GM21447 (cell line): ENCODE data around the gene TXNRD3.

Experiments
- ATAC-seq: cut with Tn5 transposase; IDR thresholded peaks from one replicate; pipeline ENCODE4 v1.9.1; 2021; ENCODE audit not compliant: unreplicated experiment

The TXNRD3 gene

GRCh38 chr3:126672741-126673140 is 17.8 kb upstream of the TXNRD3 start:
- no peak for ATAC-seq

DNA sequence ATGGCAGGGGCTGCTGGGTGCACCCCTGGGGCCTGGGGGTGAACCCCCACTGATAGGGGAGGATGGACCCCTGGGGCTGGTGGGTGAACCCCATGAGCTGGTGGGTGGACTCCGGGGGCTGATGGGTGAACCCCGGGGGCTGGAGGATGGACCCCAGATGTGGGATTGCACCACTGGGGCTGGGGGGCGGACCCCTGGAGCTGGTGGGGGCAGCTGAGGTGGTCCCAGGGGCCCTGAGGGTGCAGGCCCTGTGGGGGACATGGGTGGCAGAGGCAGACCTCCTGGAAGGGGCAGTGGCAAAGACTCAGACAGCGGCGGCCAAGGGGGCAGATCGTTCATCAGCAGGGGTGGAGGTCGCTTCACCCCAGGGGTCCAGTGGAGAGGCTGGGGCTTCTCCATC is 17.4 kb upstream of the TXNRD3 start:
- no peak for ATAC-seq

DNA sequence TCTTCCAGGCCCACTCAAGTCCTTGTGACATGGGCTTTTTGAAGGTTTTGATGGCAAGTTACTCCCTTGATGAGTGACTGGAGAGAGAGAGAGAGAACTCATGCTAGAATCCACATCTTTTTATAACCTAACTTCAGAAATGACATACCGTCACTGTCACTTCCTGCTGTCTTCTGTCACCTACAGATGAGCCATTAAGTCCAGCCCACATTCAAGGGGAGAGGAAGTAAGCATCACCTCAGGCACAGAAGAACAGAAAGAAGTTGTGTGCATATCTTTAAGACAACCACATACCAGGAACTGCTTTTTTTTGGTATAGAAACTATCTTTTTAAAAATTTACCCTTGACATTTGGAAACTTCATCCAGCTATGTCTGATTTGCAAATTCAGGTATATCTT is 16.6 kb upstream of the TXNRD3 start:
- no peak for ATAC-seq

DNA sequence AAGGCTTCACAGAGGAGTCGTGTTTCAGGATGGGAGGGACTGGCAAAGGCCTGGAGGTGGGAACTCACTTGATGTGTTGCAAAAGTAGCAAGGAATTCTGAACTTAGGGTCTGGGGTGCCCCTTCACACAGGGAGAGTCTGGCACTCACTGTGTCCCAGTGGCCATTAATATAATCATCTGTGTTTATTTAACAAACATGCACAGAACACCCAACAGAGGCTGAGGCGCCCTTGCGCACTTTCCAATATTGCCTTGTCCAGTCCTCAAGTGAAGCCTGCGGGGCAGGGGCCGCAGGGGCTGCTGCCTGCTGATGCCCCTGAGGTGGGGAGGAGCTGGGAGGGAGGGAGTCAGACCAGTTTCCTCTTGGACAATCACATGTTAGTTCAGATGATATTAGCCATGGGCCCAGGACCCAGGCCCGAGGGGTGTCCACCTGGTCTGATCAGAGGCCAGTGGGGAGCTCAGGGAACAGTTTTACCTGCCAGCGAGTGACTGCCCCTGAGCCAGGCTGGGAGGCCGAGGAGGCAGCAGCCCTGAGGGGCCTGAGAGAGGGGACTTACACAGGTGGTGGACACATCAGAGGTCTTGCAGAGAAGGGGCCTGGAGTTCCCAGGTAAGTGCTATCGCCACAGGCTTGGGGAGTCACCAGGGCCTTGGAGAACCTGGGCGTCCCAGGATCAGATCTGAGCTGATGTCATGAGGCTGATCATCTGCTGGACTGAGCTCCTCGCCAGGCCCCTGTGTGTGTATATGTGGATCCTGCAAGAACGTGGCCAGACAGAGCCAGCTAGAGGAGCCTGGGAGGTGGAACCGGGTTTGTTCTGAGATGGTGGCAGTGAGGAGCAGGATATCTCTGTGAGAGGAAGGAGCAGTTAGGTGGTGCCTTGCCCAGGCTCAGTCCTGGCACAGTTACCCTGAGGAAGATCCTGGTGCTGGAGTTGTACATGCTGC is 13.8 kb upstream of the TXNRD3 start:
- ATAC-seq: no peak

GRCh38 chr3:126667631-126668449 is 12.9 kb upstream of the TXNRD3 start:
- no peak for ATAC-seq

DNA sequence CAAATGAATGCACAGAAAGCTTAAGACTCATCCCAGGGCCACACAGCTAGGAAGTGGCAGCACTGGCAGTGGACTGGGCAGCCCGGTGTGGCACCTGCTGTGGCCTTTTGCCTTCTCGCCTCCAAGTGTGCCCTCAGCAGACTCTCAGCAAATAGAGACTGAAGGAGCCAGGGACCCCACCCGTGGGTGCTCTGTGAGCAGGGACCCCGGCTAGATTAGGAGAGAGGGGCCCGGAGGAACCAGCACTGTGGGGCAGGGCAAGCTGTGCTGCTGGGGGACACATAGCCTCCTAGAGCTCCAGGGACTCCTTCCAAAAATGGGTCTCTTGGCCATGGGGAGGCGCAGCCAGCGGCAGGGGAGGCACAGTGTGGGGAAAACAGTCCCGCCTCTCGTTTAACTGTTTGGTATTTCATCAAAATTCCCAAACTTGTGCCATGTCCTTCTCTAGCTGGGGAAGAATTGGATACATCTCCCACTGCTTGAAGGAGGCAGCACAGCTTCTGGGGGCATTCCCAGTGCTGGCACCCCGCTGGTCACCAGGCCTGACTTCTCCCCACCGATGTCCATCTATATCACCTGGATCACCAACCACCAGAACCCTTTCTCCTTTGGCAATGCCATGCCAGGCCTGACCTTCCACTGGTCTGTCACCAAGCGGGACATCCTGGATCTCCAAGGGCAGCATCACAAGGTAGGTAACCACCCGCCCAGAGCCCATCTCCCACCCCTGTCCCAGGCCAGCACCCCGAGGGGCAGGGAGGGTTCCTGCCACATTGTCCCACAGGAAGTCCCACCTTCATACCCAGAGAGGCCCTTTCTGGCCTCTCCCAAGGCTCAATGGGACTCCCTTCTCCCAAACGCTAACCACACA is 12.0 kb upstream of the TXNRD3 start:
- no peak for ATAC-seq

DNA sequence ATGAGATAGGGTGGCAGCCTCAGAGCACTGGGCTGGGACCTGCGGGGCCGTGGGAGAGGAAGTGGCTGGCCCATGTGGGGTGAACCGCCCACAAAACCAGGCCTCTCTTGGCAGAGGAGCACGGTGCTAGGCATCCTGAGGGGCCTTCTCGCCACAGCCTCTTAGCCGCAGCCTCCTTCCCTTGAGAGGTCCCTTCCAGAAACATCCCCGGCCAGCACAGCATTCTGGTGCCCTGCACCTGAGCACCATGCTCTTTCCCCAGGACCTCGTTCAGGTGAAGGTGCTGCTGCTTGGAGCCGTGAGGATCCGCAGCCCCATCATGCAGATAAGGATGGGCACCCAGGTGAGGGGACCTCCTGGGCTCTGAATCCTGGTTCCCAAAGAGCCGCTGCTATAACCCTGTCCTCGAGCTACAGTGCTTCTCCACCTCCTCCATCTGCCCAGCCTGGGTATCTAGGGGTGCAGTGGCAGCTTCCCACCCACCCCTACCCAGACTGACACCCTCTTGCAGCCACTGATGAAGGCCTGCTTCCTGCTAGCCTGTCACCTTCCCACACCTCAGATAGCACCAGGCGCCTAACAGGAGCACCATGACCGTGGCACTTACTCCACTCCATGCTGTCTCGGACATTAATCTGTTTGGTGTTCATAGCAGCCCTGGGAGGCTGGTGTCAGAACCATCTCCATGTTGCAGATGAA is 11.2 kb upstream of the TXNRD3 start:
- no peak for ATAC-seq

GRCh38 chr3:126665221-126665936 is 10.5 kb upstream of the TXNRD3 start:
- ATAC-seq: no peak

DNA sequence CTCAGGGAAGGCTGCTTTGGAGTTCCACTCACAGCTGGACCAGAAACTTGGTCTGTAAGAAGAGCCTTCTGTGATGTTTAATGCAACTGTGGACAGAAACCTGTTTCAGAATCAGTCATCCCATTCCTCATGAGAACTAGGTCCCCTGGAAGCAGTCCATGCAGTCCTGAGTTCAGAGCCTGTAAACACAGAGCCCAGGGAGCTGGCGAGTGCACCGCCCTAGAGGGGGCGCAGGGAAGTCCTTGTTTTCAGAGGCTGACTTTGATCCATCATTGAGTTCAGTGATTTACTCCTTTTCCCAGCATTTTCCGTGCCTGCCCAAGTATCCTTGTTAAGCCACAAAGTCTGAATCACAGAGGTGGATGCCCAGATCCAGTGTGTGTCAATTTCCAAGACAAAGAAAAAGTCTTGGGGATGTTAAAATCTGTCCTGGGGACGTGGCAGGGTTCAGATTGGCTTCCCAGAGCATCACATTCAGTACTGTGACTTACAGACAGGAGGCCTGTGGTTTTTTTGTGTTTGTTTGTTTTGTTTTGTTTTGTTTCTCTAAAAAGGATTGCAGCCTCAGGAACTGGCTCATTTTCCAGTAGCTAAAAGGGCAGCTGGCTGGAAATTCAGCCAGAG is 9.8 kb upstream of the TXNRD3 start:
- ATAC-seq: no peak

DNA sequence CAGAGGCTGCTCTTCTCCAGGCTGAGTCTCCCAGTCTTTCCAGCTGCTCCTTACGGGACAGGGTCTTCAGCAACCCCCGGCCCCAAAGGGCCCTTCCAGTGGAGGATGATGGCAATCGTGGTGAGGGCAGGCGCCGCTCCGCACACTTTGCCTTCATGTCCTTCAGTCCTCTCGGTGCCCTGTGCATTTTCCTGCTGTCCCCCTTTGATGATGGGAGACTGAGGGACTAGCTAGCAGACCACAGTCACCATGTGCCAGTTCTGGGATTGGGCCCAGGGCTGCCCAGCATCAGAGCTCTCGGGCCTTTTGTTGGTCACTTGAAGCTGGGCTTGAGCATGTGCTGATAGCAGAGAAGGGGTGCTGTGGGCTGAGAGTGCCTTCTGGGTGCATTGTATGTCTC is 8.8 kb upstream of the TXNRD3 start:
- no peak for ATAC-seq

DNA sequence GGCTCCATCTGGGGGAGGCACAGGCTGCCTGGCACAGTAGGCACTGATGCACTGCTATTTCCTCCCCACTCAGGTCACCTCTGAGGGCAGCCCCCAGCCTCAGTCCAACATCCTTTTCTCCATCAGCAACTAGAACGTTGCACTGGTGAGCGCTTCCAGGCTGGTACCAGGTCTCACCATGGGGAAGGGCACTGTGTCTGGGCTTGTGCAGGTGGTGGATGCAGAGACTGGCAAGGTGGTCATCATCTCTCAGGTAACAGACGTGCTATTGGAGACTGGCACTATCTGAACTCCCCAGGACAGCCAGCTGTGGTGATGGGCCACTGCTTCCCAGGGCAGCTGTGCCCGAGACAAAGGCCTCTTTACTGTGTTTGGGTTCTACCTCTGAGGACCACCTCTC is 8.3 kb upstream of the TXNRD3 start:
- no peak for ATAC-seq

- ATAC-seq: no peak
Measured at GRCh38 chr3:126661532-126662364, 6.8 kb upstream of the TXNRD3 start.

DNA sequence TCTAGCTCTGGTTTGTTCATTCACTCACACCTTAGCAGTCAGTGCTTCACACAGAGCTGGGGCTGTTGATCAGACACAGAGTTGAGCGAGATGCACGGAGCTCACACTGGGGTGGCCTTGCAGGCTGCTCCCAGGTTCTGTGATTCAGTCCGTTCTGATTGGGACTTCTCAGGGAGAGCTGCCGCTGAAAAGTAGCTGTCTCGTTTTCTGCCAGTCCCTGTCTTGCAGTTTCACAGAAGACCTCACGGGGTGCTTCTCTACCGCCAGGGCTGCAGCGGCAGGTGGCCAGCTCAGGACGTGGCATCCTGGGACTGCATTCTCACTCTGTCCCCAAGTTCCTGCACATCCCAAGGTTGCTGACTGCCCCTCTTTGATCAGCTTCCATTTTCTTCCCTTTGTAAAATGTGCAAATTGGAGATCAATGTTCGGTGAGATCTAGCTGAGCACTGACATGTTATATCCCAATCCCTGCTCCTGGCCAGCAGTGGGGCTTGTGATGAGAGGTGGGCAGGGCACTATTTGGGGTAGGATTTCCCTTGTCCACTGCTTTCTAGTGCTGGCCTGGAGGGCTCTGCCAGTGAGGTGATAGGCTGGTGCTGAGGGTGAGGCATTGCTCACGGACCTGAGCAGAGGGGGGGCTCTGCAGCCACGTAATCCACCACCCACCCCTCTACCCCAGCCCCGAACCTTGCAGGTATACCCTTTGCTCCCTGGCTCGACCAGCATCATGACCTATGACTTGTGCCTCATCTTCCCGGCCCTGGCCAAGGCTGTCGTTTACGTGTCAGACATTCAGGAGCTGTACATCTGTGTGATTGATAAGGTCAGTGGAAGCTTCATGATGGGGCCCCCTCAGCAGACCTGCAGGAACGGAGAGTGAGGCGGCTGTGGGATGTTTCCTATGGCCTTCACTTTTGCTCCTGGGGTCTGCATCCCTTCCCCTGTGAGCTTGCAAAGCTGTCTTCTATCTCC is 5.3 kb upstream of the TXNRD3 start:
- no peak for ATAC-seq

GRCh38 chr3:126658584-126658983 is 3.7 kb upstream of the TXNRD3 start:
- ATAC-seq: no peak

- ATAC-seq: no peak
Measured at GRCh38 chr3:126657901-126658300, 3.0 kb upstream of the TXNRD3 start.

DNA sequence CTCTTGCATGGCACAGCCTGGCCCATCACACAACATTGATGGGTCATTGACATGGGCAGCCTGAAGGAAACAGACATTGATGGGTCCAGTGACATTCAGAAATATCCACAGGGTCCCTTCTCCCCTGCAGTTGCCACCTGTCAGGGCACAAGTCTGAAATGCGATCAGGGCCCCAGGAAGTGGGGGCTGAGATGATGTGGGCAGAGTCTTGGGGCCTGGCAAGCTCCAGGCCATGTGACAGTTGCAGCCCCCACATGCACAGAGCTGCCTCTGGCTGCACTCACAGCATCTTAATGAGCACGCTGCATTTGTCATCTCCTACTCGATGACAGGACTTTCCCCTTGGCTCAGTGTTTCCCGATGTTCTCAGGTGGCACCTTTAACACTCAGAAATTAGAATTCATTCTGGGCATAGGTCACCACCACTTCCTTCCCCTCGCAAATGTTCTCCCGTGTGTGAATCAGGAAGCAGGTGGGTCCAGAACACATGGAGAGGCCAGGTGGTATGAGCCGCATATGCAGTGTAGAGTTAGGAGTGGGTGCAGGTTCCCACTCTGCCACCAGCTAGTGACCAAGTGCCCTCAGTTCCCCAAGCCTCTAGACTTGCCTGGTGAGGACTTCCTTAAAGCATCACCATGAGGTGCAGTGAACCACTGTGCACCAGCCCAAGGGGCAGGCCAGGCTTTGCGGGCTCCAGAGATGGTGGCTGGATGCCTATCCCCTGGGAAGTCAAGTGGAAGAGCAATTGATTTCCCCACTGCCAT is 1.6 kb upstream of the TXNRD3 start:
- ATAC-seq: no peak

- ATAC-seq: no peak
Measured at GRCh38 chr3:126655887-126656286, 963 bp upstream of the TXNRD3 start.
